ENCODE data around the gene ZNF385A.

The ZNF385A gene

DNA sequence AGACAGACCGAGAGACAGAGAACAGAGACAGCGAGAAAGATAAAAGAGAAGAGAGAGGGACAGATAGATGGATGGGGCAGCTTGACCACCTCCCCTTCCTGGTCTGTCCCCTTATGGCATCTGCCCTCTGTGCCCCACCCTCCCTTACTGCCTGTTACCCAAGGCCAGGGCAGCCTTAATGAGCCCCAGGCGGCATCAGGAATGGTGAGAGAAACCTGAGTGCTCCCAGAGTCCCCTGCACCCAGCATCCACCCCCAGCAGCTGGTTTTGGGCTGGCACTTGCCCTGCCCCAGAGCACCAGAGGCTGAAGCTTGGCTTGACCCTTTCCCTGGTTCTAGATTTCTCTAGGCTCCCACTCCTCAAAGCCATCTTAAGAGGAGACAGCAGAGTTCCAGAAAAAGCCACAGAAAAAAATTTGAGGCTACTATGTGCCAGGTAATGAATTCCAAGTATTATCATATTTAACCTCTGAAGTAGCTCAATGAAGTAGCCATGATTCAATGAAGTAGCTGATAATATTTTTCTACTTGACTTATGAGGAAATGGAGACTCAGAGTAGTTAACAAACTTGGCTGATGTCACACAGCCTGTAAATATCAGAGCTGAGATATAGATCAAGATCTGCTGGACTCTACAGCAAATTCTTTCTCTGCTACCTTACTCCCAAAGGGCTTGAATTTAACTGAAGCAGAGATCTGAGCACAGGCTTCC lies 2.0 kb upstream of the ZNF385A start:
- FAIRE-seq (no peak), DNase-seq (ENCODE audit: insufficient read length, low spot score) (no peak)
- TF ChIP-seq, protein P1, sequence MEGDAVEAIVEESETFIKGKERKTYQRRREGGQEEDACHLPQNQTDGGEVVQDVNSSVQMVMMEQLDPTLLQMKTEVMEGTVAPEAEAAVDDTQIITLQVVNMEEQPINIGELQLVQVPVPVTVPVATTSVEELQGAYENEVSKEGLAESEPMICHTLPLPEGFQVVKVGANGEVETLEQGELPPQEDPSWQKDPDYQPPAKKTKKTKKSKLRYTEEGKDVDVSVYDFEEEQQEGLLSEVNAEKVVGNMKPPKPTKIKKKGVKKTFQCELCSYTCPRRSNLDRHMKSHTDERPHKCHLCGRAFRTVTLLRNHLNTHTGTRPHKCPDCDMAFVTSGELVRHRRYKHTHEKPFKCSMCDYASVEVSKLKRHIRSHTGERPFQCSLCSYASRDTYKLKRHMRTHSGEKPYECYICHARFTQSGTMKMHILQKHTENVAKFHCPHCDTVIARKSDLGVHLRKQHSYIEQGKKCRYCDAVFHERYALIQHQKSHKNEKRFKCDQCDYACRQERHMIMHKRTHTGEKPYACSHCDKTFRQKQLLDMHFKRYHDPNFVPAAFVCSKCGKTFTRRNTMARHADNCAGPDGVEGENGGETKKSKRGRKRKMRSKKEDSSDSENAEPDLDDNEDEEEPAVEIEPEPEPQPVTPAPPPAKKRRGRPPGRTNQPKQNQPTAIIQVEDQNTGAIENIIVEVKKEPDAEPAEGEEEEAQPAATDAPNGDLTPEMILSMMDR (IDR thresholded peaks at IDR 0.05; ENCODE audit: insufficient read depth, missing control alignments) = no peak

DNA sequence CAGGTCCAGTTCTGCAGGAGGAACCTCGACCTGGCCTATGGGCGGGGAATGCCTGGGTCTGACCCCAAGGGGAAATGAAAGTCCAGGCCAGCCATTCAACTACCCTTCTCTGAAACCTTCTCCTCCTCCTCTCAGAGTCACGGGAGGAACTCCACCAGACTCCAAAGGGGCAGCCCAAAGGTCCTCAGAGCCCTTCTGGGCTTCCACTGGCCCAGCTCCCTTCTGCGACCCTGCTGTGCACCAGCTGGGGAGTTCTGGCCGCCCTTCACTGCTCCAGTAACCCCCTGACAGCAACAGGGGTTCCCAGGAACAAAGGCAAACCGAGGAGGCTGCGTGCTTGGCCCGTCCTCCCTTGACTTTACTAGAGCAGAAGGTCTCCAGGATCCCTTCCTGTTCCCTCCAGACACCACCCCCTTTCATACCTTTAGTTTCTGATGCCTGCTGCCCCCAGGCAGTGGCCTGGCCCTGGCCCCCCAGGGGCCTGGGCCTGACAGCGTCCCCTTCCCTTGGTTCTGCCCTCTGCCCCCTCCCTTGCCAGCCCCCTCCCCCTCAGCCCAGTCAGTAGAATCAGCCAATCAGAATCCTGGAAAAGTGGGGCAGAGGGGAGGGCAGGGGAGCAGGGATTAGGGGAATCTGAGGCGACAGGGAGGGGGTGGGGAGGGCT lies 850 bp upstream of the ZNF385A start:
- TF ChIP-seq, protein P1 (IDR thresholded peaks at IDR 0.05; ENCODE audit: insufficient read depth, missing control alignments) = no peak
- FAIRE-seq (no peak), DNase-seq (ENCODE audit: insufficient read length, low spot score) (peak; percentile 92)

DNA sequence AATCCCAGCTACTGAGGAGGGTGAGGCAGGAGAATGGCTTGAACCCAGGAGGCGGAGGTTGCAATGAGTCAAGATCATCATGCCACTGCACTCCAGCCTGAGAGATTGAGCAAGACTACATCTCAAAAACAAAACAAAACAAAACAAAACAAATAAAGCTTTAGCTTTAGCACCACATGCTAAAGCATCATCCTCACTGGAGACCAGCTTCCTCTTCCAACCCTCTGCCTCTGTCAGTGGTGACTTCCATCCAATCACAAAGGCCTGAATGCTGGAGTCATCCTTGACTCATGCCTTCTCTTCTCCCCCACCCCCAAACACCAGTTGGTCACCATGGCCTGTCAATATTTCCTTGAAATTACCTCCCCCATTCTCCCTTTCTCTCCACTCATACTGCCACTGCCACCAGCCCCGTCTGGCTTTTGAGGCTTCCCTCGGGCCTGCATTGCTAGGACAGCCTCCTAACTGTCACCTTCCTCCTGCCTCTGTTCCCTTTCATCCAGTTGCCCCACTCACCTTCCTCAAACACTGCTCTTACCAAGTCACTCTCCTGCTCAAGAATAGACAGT lies 1.4 kb downstream of the ZNF385A start:
- FAIRE-seq = no peak
- DNase-seq (ENCODE audit: insufficient read length, low spot score) = no peak
- TF ChIP-seq, protein P1 (IDR thresholded peaks at IDR 0.05; ENCODE audit: insufficient read depth, missing control alignments) = no peak

DNA sequence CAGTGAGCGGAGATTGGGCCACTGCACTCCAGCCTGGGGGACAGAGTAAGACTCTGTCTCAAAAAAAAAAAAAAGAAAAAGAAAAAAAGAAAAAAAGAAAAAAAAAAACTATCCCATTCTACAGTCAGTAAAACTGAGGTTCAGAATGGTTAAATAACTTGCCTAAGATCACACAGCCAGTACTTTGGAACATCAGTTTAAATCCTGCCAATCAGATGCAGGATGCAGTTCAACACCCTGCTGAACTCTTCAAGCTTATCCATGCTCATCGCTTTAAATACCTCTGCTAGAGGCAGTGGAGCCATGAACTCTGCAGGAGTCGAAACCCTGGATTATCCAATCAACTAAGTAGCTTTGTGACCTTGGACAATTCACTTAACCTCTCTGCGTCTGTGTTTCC lies 3.4 kb downstream of the ZNF385A start:
- DNase-seq (ENCODE audit: insufficient read length, low spot score) (no peak), FAIRE-seq (no peak)
- TF ChIP-seq, protein P1 (IDR thresholded peaks at IDR 0.05; ENCODE audit: insufficient read depth, missing control alignments) = no peak

DNA sequence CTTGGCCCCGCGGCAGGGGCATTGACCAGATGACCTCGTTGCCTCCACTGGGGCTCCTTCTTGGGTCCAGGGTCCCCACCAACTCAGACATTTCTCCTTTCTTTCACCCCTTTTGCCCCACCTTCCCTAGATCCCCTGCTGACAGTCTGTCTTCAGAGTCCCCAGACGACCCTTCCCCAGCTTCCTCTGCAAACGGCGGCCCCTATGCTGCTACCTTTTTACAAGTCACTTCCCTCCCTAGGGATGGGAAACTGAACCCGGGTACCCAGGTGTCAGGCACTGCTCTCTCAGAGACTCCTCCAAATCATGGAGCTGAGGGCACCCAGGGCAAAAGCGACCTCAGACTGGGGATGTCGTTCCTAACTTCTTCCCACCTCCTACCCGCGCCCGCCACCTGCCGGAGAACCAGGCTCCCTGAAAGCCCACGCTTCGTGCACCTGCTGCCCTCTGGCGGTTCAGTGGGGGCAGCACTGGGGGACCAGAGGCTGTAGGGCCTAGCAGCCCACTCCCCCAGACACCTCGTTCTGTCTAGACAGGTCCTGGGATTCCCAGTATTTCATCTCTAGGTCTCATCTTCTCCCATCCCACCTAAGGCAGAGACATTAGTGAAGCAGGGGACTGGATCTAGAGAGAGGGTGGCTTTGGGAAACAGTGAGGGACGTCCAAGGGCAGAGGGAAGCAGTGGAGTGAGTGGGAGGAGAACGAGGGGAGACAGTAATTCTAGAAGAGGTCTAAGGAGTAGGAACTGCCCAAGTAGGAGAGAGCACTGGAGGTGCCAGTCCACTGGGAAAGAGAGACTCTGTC lies 4.9 kb downstream of the ZNF385A start:
- DNase-seq (ENCODE audit: insufficient read length, low spot score) (peak; percentile 93), FAIRE-seq (no peak)
- TF ChIP-seq, protein P1 (IDR thresholded peaks at IDR 0.05; ENCODE audit: insufficient read depth, missing control alignments) = peak; percentile 100

DNA sequence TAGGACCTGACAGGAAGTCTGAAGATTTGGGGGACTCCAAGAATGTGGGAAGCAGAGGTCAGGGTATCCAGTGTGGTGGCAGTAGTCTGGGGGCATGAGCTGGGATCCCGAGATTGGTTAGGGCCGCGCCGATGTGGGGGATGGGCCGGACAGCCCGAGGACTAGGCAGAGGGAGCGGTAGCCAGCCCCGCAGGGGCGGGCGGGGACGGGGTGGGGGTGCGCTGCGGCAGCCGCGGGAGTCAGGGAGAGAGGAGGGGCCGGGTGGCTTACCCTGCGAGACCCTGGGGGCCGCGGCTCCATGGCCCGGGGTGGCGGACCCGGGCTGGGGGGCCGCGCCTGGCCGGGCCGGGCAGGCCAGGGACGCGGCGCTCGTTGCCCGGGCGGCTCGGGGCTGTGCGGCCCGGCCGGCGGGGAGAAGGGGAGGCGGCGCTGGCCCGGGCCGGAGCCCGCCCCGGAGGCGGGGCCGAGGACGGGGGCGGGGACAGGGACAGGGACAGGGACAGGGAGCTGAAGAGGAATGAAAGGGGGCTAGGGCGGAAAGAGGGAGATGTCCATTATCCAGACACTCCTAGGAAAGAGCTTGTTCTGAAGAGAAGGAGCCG lies 5.6 kb downstream of the ZNF385A start:
- no peak for DNase-seq (ENCODE audit: insufficient read length, low spot score)
- FAIRE-seq = no peak

More for the DNA sequence above, 5.6 kb downstream of the ZNF385A start:
- TF ChIP-seq, protein P1 (IDR thresholded peaks at IDR 0.05; ENCODE audit: insufficient read depth, missing control alignments) = no peak

Measured in D721Med (cell line).